ENCODE data around the gene SORT1.

DNA sequence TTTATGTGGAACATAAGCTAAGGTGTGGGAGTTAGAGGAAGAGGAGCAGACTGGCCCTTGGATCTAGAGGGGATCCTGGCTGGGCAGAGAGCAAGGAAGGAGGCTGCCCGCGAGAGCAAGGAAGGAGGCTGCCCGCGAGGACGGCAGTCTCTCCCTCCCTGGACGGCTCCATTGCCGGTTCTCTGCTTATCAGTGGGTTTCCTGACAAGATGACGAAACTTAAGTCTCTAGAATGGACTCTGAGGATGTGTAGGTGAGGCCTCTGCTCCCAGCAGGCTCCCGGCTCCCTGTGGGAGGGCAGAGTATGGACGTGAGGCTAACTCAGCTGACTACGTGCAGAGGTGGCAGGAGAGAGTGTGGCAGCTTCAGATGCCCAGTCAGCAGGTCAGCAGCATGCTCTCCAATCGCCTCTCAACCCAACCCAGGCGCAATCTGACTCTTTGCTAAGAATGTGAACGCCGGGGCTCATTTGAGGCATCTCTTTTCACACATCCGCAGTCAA is 97.0 kb downstream of the SORT1 start:
- TF ChIP-seq, protein P1, sequence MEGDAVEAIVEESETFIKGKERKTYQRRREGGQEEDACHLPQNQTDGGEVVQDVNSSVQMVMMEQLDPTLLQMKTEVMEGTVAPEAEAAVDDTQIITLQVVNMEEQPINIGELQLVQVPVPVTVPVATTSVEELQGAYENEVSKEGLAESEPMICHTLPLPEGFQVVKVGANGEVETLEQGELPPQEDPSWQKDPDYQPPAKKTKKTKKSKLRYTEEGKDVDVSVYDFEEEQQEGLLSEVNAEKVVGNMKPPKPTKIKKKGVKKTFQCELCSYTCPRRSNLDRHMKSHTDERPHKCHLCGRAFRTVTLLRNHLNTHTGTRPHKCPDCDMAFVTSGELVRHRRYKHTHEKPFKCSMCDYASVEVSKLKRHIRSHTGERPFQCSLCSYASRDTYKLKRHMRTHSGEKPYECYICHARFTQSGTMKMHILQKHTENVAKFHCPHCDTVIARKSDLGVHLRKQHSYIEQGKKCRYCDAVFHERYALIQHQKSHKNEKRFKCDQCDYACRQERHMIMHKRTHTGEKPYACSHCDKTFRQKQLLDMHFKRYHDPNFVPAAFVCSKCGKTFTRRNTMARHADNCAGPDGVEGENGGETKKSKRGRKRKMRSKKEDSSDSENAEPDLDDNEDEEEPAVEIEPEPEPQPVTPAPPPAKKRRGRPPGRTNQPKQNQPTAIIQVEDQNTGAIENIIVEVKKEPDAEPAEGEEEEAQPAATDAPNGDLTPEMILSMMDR (IDR thresholded peaks at IDR 0.05) = no peak
- TF ChIP-seq EP300 (IDR thresholded peaks at IDR 0.05) = no peak

Measured in upper lobe of left lung (tissue), 4 donors.